WTC11 (cell line): ENCODE measurements around the gene ALKBH4.

Experiments
- CREB1 ChIP-seq: sonication (generic); formaldehyde crosslinking; IDR thresholded peaks from 2 replicates; pipeline ENCODE4 v1.8.0; 2023; ENCODE audit warnings: mild to moderate bottlenecking, missing genetic modification reagents
- FOXP1 ChIP-seq: sonication (generic); formaldehyde crosslinking; IDR thresholded peaks from 2 replicates; pipeline ENCODE4 v1.8.0; 2022; ENCODE audit warnings: missing genetic modification reagents, mild to moderate bottlenecking, moderate library complexity, borderline replicate concordance
- GABPB1 ChIP-seq: sonication (generic); formaldehyde crosslinking; IDR thresholded peaks from 2 replicates; pipeline ENCODE4 v1.8.1; 2023; ENCODE audit warnings: mild to moderate bottlenecking, missing genetic modification reagents
- TCF7 ChIP-seq: sonication (generic); formaldehyde crosslinking; IDR thresholded peaks from 2 replicates; pipeline ENCODE4 v1.8.0; 2022; ENCODE audit warnings: mild to moderate bottlenecking, low read depth, missing genetic modification reagents, moderate library complexity
- TP53 ChIP-seq: sonication (generic); formaldehyde crosslinking; IDR thresholded peaks from 2 replicates; pipeline ENCODE4 v1.8.1; 2023; ENCODE audit warnings: mild to moderate bottlenecking, missing genetic modification reagents
- TF ChIP-seq, protein P1 (sequence below): fragments of 200-600 bp; IDR thresholded peaks from 2 replicates; pipeline ENCODE4 v1.8.0; 2022; ENCODE audit warnings: antibody characterized with exemption
- TF ChIP-seq, protein P2 (sequence below): sonication (generic); formaldehyde crosslinking; IDR thresholded peaks from 2 replicates; pipeline ENCODE4 v1.8.0; 2022; ENCODE audit warnings: mild to moderate bottlenecking, missing genetic modification reagents
- TF ChIP-seq, protein P3 (sequence below): sonication (generic); formaldehyde crosslinking; IDR thresholded peaks from 2 replicates; pipeline ENCODE4 v1.8.0; 2022; ENCODE audit warnings: mild to moderate bottlenecking, missing genetic modification reagents
- TF ChIP-seq, protein P4 (sequence below): sonication (generic); formaldehyde crosslinking; IDR thresholded peaks from 2 replicates; pipeline ENCODE4 v1.8.1; 2023; ENCODE audit warnings: mild to moderate bottlenecking, missing genetic modification reagents, moderate library complexity
- TF ChIP-seq, protein P5 (sequence below): sonication (generic); formaldehyde crosslinking; IDR thresholded peaks from 2 replicates; pipeline ENCODE4 v1.8.1; 2022; ENCODE audit warnings: low read depth, missing genetic modification reagents, borderline replicate concordance
- TF ChIP-seq, protein P6 (sequence below): sonication (generic); formaldehyde crosslinking; IDR thresholded peaks from 2 replicates; pipeline ENCODE4 v1.8.0; 2023; ENCODE audit warnings: missing genetic modification reagents, mild to moderate bottlenecking, borderline replicate concordance

DNA sequence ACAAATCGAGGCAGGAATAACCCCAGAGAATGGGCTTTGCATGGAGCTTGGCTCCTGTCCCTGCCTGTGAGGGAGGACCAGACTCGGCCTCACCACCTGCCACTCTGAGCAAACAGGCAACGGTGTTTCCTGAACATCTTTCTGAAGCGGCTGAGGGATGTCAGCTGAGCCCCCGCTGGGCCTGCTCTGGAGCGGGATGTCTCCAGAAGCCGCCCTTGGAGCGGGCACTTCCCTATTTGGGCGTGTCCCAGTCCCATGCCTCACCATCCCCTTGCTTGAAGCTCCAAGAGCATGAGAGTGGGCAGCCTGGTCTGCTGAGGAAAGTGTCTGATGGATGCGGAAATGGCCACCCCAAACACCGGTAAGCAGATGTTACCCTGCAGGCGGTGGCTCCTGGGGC lies 10.2 kb downstream of the ALKBH4 start:
- TF ChIP-seq, protein P1, sequence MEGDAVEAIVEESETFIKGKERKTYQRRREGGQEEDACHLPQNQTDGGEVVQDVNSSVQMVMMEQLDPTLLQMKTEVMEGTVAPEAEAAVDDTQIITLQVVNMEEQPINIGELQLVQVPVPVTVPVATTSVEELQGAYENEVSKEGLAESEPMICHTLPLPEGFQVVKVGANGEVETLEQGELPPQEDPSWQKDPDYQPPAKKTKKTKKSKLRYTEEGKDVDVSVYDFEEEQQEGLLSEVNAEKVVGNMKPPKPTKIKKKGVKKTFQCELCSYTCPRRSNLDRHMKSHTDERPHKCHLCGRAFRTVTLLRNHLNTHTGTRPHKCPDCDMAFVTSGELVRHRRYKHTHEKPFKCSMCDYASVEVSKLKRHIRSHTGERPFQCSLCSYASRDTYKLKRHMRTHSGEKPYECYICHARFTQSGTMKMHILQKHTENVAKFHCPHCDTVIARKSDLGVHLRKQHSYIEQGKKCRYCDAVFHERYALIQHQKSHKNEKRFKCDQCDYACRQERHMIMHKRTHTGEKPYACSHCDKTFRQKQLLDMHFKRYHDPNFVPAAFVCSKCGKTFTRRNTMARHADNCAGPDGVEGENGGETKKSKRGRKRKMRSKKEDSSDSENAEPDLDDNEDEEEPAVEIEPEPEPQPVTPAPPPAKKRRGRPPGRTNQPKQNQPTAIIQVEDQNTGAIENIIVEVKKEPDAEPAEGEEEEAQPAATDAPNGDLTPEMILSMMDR, result no peak
- TF ChIP-seq, protein P2, sequence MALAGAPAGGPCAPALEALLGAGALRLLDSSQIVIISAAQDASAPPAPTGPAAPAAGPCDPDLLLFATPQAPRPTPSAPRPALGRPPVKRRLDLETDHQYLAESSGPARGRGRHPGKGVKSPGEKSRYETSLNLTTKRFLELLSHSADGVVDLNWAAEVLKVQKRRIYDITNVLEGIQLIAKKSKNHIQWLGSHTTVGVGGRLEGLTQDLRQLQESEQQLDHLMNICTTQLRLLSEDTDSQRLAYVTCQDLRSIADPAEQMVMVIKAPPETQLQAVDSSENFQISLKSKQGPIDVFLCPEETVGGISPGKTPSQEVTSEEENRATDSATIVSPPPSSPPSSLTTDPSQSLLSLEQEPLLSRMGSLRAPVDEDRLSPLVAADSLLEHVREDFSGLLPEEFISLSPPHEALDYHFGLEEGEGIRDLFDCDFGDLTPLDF, result no peak
- TF ChIP-seq, protein P3, sequence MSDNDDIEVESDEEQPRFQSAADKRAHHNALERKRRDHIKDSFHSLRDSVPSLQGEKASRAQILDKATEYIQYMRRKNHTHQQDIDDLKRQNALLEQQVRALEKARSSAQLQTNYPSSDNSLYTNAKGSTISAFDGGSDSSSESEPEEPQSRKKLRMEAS (CRISPR knock-in tag), result no peak
- TF ChIP-seq, protein P4, sequence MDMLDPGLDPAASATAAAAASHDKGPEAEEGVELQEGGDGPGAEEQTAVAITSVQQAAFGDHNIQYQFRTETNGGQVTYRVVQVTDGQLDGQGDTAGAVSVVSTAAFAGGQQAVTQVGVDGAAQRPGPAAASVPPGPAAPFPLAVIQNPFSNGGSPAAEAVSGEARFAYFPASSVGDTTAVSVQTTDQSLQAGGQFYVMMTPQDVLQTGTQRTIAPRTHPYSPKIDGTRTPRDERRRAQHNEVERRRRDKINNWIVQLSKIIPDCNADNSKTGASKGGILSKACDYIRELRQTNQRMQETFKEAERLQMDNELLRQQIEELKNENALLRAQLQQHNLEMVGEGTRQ (CRISPR knock-in tag), result no peak
- TF ChIP-seq TP53 (CRISPR knock-in tag), result no peak
- no peak for TF ChIP-seq CREB1 (CRISPR knock-in tag)
- TF ChIP-seq GABPB1 (CRISPR knock-in tag), result no peak
- TF ChIP-seq FOXP1 (CRISPR knock-in tag), result no peak
- TF ChIP-seq, protein P5, sequence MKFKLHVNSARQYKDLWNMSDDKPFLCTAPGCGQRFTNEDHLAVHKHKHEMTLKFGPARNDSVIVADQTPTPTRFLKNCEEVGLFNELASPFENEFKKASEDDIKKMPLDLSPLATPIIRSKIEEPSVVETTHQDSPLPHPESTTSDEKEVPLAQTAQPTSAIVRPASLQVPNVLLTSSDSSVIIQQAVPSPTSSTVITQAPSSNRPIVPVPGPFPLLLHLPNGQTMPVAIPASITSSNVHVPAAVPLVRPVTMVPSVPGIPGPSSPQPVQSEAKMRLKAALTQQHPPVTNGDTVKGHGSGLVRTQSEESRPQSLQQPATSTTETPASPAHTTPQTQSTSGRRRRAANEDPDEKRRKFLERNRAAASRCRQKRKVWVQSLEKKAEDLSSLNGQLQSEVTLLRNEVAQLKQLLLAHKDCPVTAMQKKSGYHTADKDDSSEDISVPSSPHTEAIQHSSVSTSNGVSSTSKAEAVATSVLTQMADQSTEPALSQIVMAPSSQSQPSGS (CRISPR knock-in tag), result no peak
- TF ChIP-seq, protein P6, sequence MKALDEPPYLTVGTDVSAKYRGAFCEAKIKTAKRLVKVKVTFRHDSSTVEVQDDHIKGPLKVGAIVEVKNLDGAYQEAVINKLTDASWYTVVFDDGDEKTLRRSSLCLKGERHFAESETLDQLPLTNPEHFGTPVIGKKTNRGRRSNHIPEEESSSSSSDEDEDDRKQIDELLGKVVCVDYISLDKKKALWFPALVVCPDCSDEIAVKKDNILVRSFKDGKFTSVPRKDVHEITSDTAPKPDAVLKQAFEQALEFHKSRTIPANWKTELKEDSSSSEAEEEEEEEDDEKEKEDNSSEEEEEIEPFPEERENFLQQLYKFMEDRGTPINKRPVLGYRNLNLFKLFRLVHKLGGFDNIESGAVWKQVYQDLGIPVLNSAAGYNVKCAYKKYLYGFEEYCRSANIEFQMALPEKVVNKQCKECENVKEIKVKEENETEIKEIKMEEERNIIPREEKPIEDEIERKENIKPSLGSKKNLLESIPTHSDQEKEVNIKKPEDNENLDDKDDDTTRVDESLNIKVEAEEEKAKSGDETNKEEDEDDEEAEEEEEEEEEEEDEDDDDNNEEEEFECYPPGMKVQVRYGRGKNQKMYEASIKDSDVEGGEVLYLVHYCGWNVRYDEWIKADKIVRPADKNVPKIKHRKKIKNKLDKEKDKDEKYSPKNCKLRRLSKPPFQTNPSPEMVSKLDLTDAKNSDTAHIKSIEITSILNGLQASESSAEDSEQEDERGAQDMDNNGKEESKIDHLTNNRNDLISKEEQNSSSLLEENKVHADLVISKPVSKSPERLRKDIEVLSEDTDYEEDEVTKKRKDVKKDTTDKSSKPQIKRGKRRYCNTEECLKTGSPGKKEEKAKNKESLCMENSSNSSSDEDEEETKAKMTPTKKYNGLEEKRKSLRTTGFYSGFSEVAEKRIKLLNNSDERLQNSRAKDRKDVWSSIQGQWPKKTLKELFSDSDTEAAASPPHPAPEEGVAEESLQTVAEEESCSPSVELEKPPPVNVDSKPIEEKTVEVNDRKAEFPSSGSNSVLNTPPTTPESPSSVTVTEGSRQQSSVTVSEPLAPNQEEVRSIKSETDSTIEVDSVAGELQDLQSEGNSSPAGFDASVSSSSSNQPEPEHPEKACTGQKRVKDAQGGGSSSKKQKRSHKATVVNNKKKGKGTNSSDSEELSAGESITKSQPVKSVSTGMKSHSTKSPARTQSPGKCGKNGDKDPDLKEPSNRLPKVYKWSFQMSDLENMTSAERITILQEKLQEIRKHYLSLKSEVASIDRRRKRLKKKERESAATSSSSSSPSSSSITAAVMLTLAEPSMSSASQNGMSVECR (CRISPR knock-in tag), result no peak
- no peak for TF ChIP-seq TCF7
